Measurements from ENCODE around the gene DLL3. TPM values are rescaled to one million over a fixed set of nuclear protein-coding genes. Genes with fewer than 3 reads are reported as not detected.

The DLL3 gene
- total RNA-seq, 2 experiments from 2014 or later = 4.4 TPM

DNA sequence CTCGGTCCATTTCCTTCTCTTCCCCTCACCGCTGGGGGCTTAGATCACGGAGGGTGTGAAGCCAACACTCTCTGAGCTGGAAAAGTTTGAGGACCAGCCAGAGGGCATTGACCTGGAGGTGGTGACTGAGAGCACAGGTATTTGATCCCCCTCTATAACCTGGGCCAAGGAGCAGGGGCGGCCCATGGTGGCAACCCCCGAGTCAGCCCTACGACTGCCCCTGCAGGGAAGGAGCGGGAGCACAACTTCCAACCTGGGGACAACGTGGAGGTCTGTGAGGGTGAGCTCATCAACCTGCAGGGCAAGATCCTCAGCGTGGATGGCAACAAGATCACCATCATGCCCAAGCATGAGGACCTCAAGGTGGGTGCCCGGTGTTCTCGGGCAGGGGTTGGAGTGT is 29.7 kb upstream of the DLL3 start:
- Histone ChIP-seq H3K36me3 (ENCODE audit: insufficient read depth, low read length) (peaks cover 96% of the 10 kb centered on the region), H3K4me3 (ENCODE audit: low read depth, low read length, poor library complexity, severe bottlenecking) (no peak overlapping the region), H2AFZ (ENCODE audit: low read length) (no peak overlapping the region), H3K4me2 (ENCODE audit: low read length) (no peak overlapping the region), H4K20me1 (ENCODE audit: insufficient read depth, low read length) (no peaks in the 10 kb centered on the region), H3K4me1 (ENCODE audit: insufficient read depth, low read length, poor library complexity, severe bottlenecking) (no peaks in the 10 kb centered on the region), H3K9me2 (ENCODE audit: insufficient read depth, low read length) (no peaks in the 10 kb centered on the region), H3K9me3 (ENCODE audit: low read length) (no peaks in the 10 kb centered on the region), H3K27ac (ENCODE audit: low read depth, low read length, poor library complexity, severe bottlenecking) (no peak overlapping the region), H3K79me2 (ENCODE audit: insufficient read depth, low read depth, low read length) (no peaks in the 10 kb centered on the region)
- intact Hi-C loops (cut with micrococcal nuclease; ENCODE audit: unreplicated experiment) = no loop called here
- BruUV-seq (replicated peaks) = no TSS peak
- DNase-seq (ENCODE audit: low spot score) = no peak
- CTCF ChIA-PET (ENCODE audit: unreplicated experiment) = no interaction called here
- TF ChIP-seq, protein P1, sequence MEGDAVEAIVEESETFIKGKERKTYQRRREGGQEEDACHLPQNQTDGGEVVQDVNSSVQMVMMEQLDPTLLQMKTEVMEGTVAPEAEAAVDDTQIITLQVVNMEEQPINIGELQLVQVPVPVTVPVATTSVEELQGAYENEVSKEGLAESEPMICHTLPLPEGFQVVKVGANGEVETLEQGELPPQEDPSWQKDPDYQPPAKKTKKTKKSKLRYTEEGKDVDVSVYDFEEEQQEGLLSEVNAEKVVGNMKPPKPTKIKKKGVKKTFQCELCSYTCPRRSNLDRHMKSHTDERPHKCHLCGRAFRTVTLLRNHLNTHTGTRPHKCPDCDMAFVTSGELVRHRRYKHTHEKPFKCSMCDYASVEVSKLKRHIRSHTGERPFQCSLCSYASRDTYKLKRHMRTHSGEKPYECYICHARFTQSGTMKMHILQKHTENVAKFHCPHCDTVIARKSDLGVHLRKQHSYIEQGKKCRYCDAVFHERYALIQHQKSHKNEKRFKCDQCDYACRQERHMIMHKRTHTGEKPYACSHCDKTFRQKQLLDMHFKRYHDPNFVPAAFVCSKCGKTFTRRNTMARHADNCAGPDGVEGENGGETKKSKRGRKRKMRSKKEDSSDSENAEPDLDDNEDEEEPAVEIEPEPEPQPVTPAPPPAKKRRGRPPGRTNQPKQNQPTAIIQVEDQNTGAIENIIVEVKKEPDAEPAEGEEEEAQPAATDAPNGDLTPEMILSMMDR (conservative IDR thresholded peaks at IDR 0.05; ENCODE audit: low read length) = no peak
- no peak for TF ChIP-seq EZH2phosphoT487 (IDR thresholded peaks at IDR 0.05; ENCODE audit: borderline replicate concordance, low read depth, low read length)
- POLR2A ChIA-PET = no interaction called here

DNA sequence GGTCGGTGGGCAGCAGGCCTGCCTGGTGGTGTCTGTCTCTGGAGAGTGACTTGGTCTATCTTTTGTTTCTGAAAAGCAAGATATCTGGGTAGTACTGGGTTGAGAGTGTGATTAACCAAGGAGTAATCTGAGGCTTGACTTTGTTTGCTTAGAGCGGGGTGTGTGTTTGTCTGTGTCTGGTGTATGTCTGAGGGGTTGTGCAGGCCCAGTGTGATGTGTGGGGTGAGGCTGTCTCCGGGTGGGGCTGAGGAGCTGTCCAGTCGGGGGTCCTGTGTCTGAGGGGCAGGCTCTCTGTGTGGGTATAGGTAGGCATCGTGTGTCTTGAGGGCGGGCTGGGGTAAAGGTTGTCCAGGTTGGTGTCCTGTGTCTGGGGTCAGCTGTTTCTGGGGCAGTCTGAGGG is 29.2 kb upstream of the DLL3 start:
- DNase-seq (ENCODE audit: low spot score) = no peak
- ChIA-PET CTCF (ENCODE audit: unreplicated experiment) (no interaction called here), POLR2A (no interaction called here)
- no TSS peak for BruUV-seq (replicated peaks)
- Histone ChIP-seq H3K4me3 (ENCODE audit: low read depth, low read length, poor library complexity, severe bottlenecking) (no peak overlapping the region), H4K20me1 (ENCODE audit: insufficient read depth, low read length) (no peaks in the 10 kb centered on the region), H3K79me2 (ENCODE audit: insufficient read depth, low read depth, low read length) (no peaks in the 10 kb centered on the region), H3K9me2 (ENCODE audit: insufficient read depth, low read length) (no peaks in the 10 kb centered on the region), H3K9me3 (ENCODE audit: low read length) (no peaks in the 10 kb centered on the region), H3K4me1 (ENCODE audit: insufficient read depth, low read length, poor library complexity, severe bottlenecking) (no peaks in the 10 kb centered on the region), H3K4me2 (ENCODE audit: low read length) (no peak overlapping the region), H3K36me3 (ENCODE audit: insufficient read depth, low read length) (peaks cover 97% of the 10 kb centered on the region), H2AFZ (ENCODE audit: low read length) (no peak overlapping the region), H3K27ac (ENCODE audit: low read depth, low read length, poor library complexity, severe bottlenecking) (no peak overlapping the region)
- intact Hi-C loops (cut with micrococcal nuclease; ENCODE audit: unreplicated experiment) = no loop called here
- TF ChIP-seq, protein P1 (conservative IDR thresholded peaks at IDR 0.05; ENCODE audit: low read length) = no peak
- no peak for TF ChIP-seq EZH2phosphoT487 (IDR thresholded peaks at IDR 0.05; ENCODE audit: borderline replicate concordance, low read depth, low read length)

DNA sequence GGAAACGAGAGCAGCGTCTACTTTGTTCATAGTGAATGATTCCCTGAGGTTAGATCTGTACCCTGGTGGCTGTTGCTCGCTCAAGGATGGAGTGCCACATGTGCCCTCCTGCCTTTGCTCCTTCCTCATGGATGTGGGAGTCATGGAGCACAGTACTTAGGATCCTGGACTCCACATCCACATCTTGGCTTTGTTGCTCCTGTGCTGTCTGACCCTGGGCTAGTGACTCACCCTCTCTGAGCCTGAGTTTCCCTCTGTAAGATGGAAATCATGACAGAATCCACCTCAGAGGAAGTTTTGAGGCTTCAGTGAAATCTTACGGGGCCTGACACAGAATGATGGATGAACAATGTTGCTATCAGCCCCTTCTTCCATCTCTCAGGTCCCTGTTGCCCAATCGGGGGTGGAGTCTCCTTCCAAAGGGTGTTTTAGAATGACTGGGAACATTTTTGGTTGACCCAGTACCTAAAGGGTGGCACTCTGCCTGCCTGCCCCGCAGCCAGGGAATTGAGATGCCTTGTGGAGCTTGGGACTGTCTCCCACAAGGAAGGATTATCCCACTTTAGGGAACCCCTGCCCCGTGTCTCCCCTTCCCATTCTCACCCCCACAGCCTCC is 27.9 kb upstream of the DLL3 start:
- Histone ChIP-seq H3K9me3 (ENCODE audit: low read length) (no peaks in the 10 kb centered on the region), H3K9me2 (ENCODE audit: insufficient read depth, low read length) (no peaks in the 10 kb centered on the region), H3K4me2 (ENCODE audit: low read length) (no peak overlapping the region), H3K36me3 (ENCODE audit: insufficient read depth, low read length) (peaks cover 97% of the 10 kb centered on the region), H3K4me1 (ENCODE audit: insufficient read depth, low read length, poor library complexity, severe bottlenecking) (no peaks in the 10 kb centered on the region), H3K27ac (ENCODE audit: low read depth, low read length, poor library complexity, severe bottlenecking) (no peak overlapping the region), H3K79me2 (ENCODE audit: insufficient read depth, low read depth, low read length) (no peaks in the 10 kb centered on the region), H4K20me1 (ENCODE audit: insufficient read depth, low read length) (no peaks in the 10 kb centered on the region), H3K4me3 (ENCODE audit: low read depth, low read length, poor library complexity, severe bottlenecking) (no peak overlapping the region), H2AFZ (ENCODE audit: low read length) (no peak overlapping the region)
- TF ChIP-seq, protein P1 (conservative IDR thresholded peaks at IDR 0.05; ENCODE audit: low read length) = no peak
- TF ChIP-seq EZH2phosphoT487 (IDR thresholded peaks at IDR 0.05; ENCODE audit: borderline replicate concordance, low read depth, low read length) = no peak
- BruUV-seq (replicated peaks) = no TSS peak
- CTCF ChIA-PET (ENCODE audit: unreplicated experiment) = no interaction called here
- POLR2A ChIA-PET = no interaction called here
- intact Hi-C loops (cut with micrococcal nuclease; ENCODE audit: unreplicated experiment) = no loop called here
- DNase-seq (ENCODE audit: low spot score) = no peak
